Activated CD4-positive, alpha-beta T cell treated with anti-CD3 and anti-CD28 coated beads, Interleukin-2, Interleukin-6, amounts not matched to agents 100 ng/mL and 50 ng/mL, durations not matched to agents 16 hours and 8 hours (primary cell): ENCODE results near the gene SPEM3.
"Not testable (repeated sequence)": the region's sequence is repeated elsewhere in the genome, so short reads cannot be mapped to it uniquely, and the experiment has no call there.

Source experiments
- DNase-seq: peaks from one replicate; pipeline ENCODE4 v3.0.0-alpha.2; 2020

The SPEM3 gene

DNA sequence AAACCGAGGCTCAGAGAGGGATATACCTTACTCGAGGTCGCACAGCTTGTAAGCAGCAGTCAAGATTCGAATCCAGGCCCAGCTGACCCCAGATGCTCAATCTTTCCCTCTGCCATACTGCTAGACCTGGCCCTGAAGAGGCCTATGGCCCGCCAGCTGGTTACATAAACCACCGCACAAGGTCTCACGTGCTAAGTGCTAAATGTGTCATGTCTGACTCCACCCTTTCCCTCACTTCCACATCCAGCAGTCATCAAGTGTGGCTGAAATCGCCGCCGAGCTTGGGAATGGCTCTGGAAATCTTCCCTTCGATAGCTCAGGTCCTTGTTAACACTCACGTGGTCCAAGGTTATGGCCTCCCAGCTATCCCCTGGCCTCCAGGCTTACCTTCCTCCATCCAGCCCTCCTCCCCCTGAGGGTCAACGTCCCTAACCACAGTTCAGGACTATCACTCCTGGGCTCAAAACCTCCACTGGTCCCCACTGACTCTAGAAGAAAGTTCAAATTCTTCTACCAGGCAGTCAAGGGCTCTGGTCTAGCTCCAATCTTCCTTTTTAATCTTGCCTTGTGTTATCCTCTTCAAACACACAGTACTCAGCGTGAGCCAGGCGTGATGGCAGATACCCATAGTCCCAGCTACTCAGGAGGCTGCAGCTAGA, 47.2 kb downstream of the SPEM3 start:
- no peak for DNase-seq

- no peak for DNase-seq
Observed at GRCh38 chr17:7476494-7476893, 47.8 kb downstream of the SPEM3 start.

GRCh38 chr17:7476951-7477350, 48.3 kb downstream of the SPEM3 start:
- no peak for DNase-seq

GRCh38 chr17:7477392-7478275, 49.0 kb downstream of the SPEM3 start:
- no peak for DNase-seq

DNA sequence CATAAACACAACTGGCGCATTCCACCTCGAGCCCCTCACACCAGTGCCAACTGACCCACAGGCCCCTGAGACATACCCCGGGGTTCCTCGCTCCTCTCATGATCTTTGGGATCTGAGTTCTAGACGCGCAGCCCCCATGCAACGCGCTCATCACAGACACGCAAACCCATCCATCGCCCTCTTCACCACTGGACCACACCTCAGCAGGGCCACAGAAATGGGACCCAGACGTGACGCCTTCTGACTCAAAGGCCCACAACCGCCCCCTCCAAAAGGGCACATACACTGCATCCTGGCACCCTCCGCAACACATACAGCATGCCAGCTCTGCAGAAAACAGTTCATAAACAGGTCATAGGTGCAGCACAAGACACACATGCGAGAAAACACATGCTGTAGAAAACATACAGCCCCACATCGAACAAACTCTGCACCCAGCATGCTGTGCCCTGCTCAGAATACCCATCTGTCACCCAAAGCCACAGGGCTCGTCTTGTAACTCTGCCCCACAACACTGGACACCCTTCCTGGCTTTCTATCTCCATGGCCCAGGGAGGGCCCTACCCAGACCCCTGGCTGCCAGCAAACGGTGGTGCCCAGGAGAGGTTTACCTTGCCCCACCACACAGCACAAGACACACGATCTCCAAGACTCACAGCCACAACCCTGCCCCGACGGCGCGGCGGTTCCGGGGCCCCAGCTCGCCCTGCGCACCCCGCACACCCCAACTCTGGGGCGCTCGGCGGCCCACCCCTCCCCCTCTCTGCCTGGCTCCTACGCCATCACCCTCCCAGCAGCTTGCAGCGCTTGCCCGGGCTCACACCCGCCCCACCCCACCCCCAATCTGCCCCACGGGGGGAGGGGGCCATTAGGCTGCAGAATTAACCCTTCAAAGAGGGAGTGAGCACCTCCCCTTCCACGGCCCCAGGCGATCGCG, 49.9 kb downstream of the SPEM3 start:
- peak; percentile 58 for DNase-seq

DNA sequence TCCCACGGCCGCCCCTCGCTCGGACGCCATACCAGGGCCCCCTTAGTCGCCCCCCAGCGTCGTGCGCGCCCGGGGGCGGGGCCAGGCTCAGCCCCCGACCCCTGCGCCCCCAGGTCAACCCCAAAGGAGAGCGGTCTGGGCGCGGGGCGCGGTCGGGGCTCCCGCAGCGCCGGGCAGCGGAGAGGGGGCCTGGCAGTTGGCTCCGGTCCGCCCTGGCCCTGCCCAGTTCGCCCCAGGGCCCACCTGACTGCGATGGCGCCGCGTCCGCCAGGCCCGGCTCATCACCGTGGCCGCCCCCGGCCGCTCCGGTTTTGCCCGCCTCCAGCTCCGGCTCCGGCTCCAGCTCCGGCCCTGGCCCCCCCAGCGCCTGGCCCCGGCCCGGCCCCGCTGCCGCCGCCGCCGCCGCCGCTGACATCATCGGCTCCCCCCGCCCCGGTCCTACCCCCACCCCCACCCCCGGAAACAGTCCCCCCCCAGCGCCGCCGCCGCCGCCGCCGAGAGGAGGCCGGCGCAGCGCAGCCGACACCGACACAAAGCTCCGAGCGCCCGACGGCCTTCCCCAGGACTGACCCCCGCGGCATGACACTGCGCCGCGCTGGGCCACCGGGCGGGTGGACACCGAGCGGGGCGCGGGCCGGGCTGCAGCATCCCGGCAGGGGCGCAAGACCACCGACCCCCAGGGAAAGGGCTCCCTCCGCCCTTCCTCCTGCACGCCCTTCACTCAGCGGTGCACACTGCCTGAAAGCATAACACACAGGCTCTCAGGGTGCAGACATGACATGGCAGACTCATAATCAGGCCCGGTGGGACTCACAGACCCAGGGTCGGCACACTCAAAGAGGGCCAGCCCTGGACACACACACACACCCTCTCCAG, 50.8 kb downstream of the SPEM3 start, which contains the start of gene ZBTB4:
Gene ZBTB4 (minus strand): TSS at position 419 of the 876 bp plus-strand sequence. CDS start 12,830 bp downstream, outside the sequence.
- peak; percentile 56 for DNase-seq

- DNase-seq, result no peak
Observed at GRCh38 chr17:7480089-7480384, 51.4 kb downstream of the SPEM3 start.

- DNase-seq, result not testable (repeated sequence)
Observed at GRCh38 chr17:7481275-7481674, 52.6 kb downstream of the SPEM3 start, which contains the start of gene SLC35G6. Gene SLC35G6, plus strand, starts transcription at chr17:7481446. Its CDS starts 71 bp downstream, at chr17:7481517.

DNA sequence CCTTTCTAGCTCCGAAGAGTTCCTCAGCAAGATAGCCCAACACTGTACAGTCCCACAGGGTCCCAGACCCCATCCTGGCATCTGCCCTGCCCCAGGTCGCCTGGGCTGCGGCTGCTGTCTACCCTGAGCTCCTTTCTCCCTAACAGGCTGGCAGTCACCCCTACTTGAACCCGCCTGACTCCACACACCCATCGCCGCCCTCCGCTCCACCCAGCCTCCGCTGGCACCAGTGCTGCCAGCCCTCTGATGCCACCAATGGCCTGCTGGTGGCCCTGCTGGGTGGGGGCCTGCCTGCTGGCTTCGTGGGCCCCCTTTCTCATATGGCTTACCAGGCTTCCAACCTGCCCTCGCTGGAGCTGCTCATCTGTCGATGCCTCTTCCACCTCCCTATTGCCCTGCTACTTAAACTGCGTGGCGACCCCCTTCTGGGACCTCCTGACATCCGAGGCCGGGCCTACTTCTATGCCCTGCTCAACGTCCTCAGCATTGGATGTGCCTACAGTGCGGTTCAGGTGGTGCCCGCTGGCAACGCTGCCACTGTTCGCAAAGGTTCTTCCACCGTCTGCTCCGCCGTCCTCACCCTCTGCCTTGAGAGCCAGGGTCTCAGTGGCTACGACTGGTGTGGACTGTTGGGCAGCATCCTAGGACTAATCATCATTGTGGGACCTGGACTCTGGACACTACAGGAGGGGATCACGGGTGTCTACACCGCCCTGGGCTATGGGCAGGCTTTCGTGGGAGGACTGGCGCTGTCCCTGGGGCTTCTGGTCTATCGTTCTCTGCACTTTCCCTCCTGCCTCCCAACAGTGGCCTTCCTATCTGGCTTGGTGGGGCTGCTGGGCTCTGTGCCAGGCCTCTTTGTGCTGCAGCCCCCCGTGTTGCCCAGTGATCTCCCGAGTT, 53.4 kb downstream of the SPEM3 start:
- DNase-seq, result not testable (repeated sequence)
